BE2C (cell line): ENCODE measurements around the gene PACSIN2.

Source experiments
- DNase-seq: peaks from one replicate; pipeline ENCODE4 v3.0.0-alpha.2; 2020
- H3K27me3 ChIP-seq: fragments of 250-450 bp; sonication (Bioruptor Pico); 2 replicates; pipeline ENCODE4 v1.5.1; 2020; ENCODE audit warnings: mild to moderate bottlenecking
- H3K36me3 ChIP-seq: fragments of 250-450 bp; sonication (Bioruptor Pico); 2 replicates; pipeline ENCODE4 v1.5.1; 2020; ENCODE audit warnings: mild to moderate bottlenecking
- H3K4me1 ChIP-seq: fragments of 250-450 bp; sonication (Bioruptor Pico); 2 replicates; pipeline ENCODE4 v1.5.1; 2020
- H3K4me3 ChIP-seq: 2 replicates; pipeline ENCODE4 v1.5.1; 2011; ENCODE audit warnings: low read depth, low read length
- H3K9me3 ChIP-seq: fragments of 250-450 bp; sonication (Bioruptor Pico); 2 replicates; pipeline ENCODE4 v1.5.1; 2020
- CTCF ChIP-seq: IDR thresholded peaks from 2 replicates; pipeline ENCODE4 v1.5.1; 2012; ENCODE audit warnings: mild to moderate bottlenecking, low read depth, low read length

PACSIN2 gene

DNA sequence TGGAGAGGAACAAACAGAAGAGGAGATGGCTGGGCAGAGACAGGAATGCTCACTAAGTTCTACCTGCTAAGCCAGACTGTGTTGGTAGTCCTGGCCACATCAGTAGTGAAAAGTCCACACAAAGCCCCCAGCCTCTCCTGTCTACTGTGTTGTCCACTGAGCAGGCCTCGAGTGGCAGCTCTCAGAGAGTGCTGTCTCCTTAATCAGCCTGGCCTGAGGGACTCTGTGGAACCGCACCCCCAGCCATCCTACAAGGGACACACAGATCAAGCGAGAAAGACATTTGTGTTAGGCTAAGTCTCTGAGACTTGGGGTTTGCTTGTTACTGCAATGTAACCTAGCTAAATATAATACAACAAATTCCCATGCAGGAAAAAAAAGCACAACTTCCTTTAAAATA is 71.0 kb downstream of the PACSIN2 start:
- peaks cover 4% of the 10 kb centered on the region; the same call in 1 of the 2 replicates for H3K36me3 ChIP-seq
- H3K27me3 ChIP-seq: no peaks in the 10 kb centered on the region
- TF ChIP-seq CTCF: no peak
- peaks cover 3% of the 10 kb centered on the region; the same call in 1 of the 2 replicates for H3K9me3 ChIP-seq
- DNase-seq: no peak
- peaks cover 6% of the 10 kb centered on the region for H3K4me1 ChIP-seq
- no peak overlapping the region for H3K4me3 ChIP-seq

DNA sequence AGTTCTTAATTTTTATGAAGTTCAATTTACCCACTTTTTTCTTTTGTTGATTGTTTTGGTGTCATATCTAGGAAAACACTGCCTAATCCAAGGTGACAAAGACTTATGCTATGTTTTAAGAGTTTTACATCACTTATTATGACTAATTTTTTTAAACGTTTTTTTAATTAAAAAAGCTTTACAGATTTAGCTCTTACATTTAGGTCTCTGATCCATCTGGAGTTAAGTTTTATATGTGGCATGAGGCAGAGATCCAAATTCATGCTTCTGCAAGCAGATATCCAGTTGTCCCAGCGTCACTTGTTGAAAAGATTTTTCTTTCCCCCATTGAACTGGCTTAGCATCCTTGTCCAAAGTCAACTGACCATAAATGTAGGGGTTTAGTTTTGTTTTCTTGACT is 72.6 kb downstream of the PACSIN2 start:
- DNase-seq: no peak
- H3K4me3 ChIP-seq: no peak overlapping the region
- peaks cover 3% of the 10 kb centered on the region; the same call in 1 of the 2 replicates for H3K9me3 ChIP-seq
- no peaks in the 10 kb centered on the region; the same call in none of the 2 replicates for H3K4me1 ChIP-seq
- peaks cover 4% of the 10 kb centered on the region; the same call in 1 of the 2 replicates for H3K36me3 ChIP-seq
- TF ChIP-seq CTCF: no peak
- no peaks in the 10 kb centered on the region for H3K27me3 ChIP-seq

DNA sequence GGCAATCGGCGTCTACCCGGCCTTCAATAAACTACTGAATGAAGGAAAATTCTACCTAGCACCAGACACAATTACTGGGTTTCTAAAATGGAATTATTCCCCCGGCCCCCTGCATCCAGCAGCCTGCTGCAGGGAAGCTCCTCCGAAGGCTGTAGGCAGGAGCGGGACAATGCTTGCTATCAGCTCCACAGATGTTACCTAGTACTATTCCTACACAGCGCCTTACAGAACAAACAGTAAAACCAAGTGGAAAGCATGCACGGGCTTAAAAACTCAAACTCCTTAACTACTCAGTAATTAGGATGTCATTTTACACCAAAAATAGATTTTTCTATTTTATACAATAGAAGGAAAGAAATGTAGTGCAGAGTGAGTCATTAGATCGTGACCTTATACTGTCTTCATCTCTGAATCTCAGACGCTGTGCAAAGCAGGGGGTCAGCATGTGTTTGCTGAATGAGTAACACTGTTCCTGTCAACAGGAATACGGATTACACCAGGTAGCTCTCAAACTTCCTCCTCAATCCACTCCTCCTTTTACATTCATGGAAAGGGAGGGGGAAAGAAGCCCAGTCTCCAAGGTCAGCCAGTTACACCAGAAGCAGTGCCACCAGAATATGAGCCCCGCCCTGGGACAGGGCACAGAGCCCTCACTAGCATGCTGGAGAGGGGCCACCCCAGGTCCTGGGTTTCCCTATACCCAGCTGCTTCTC is 74.9 kb downstream of the PACSIN2 start:
- no peak for TF ChIP-seq CTCF
- Histone ChIP-seq H3K4me1 (no peaks in the 10 kb centered on the region; the same call in 1 of the 2 replicates), H3K4me3 (no peak overlapping the region), H3K9me3 (peaks cover 3% of the 10 kb centered on the region; the same call in 1 of the 2 replicates), H3K27me3 (no peaks in the 10 kb centered on the region), H3K36me3 (no peaks in the 10 kb centered on the region)
- DNase-seq: no peak

- TF ChIP-seq CTCF: no peak
- no peaks in the 10 kb centered on the region for H3K36me3 ChIP-seq
- H3K9me3 ChIP-seq: peaks cover 3% of the 10 kb centered on the region; the same call in 1 of the 2 replicates
- H3K27me3 ChIP-seq: no peaks in the 10 kb centered on the region
- no peak overlapping the region for H3K4me3 ChIP-seq
- no peaks in the 10 kb centered on the region; the same call in 1 of the 2 replicates for H3K4me1 ChIP-seq
- DNase-seq: no peak
These were observed 75.5 kb downstream of the PACSIN2 start for GRCh38 chr22:42939451-42939881.

DNA sequence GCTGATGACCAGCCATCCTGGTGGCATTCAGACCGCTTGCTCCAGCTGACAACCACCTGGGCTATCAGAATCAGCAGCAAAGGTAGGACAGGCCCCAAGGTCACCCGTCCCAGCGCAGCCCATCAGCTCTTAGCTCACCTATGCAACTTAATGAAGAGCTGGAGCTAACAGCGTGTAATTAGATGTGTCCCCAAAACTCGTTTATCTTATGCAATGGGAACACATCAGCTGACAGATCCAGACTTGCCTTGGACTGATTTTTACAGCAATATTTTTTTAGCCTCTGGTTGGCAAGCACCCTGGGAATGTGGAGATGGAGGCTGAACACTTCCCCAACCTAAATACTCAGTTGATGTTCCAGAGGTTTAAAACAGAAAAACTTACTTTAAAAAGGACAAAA is 76.0 kb downstream of the PACSIN2 start:
- peaks cover 3% of the 10 kb centered on the region; the same call in 1 of the 2 replicates for H3K9me3 ChIP-seq
- no peak for DNase-seq
- no peak overlapping the region for H3K4me3 ChIP-seq
- H3K36me3 ChIP-seq: no peaks in the 10 kb centered on the region
- TF ChIP-seq CTCF: no peak
- H3K27me3 ChIP-seq: no peaks in the 10 kb centered on the region
- no peaks in the 10 kb centered on the region; the same call in 1 of the 2 replicates for H3K4me1 ChIP-seq

DNA sequence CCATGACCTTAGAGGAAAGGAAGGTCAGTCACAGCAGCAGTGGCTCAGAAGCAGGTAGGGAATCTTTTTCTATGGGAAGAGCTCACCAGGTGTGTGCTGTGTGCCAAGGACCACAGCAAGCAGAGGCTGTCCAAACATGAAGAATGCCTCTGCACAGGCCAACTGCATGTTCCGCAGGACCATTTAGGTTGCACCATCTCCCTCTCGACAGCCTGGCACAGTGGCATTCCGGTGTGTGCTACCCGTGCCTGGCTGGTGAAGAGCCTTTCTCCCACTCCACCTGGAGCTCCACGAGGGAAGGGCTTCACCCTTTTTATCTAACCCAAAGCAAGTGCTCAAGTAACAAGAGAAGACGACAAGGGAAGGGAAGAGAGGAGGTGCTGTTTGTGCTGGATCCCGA is 76.5 kb downstream of the PACSIN2 start:
- no peak overlapping the region for H3K4me3 ChIP-seq
- no peaks in the 10 kb centered on the region; the same call in 1 of the 2 replicates for H3K4me1 ChIP-seq
- TF ChIP-seq CTCF: no peak
- no peak for DNase-seq
- no peaks in the 10 kb centered on the region for H3K36me3 ChIP-seq
- no peaks in the 10 kb centered on the region for H3K27me3 ChIP-seq
- H3K9me3 ChIP-seq: peaks cover 3% of the 10 kb centered on the region; the same call in 1 of the 2 replicates
